GM19463 (cell line): Measurements from ENCODE around the gene MAML2.

Experiments used
- ATAC-seq: cut with Tn5 transposase; IDR thresholded peaks from one replicate; pipeline ENCODE4 v1.9.1; 2021; ENCODE audit warnings: mild to moderate bottlenecking, moderate library complexity; ENCODE audit not compliant: unreplicated experiment

MAML2 gene

DNA sequence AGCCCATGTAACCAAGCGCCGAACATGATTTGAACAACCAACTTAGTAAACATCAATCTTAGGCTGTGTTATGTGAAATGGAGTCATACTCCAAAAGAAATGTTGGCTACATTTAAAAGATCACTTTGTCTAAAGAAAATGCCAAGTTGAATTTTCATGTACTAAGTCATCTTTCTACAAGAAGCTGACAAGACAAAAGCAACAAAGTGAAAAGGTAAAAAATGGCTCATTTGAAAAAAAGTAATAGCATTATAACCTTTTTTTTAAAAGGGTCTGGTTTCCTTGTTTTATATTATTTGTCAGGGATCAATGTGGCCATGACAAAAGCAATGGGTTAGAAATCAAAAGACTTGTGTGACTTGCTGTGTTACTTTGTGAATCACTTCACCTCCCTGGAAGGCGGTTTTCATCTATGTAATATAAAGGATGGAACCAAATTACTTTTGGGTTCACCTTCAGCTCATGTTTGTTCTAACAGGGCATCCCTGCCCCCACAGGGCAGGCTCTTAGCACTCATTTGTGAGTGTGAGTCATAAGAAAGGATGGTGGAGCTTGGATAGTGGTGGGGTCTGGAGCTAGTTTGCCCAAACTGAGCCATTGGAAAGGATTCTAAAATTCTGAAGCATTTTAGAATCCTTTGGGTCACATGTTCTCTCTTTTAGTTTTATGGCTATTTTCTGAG is 287.1 kb downstream of the MAML2 start:
- no peak for ATAC-seq

GRCh38 chr11:96054870-96055705 is 287.9 kb downstream of the MAML2 start:
- no peak for ATAC-seq

GRCh38 chr11:96052921-96053651 is 289.9 kb downstream of the MAML2 start:
- peak; percentile 26 for ATAC-seq

DNA sequence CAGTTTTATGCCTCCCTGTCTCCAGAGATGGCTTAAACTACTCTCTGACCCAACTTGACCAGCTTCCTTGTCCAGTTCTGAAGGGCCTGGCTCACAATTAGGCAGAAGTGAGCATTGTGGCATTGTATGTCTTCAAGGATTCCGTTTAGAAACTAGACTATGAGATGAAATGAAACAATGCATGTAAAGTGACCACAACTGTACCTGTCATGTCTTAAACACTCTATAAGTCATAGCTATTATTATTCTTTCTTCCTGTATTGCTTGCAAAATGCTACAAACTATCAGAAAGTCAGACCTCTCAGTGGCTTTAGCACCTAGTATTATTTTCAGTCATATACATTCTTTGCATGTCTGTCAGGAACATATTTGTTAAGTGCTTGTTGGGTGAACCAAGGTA is 291.2 kb downstream of the MAML2 start:
- peak; percentile 83 for ATAC-seq

DNA sequence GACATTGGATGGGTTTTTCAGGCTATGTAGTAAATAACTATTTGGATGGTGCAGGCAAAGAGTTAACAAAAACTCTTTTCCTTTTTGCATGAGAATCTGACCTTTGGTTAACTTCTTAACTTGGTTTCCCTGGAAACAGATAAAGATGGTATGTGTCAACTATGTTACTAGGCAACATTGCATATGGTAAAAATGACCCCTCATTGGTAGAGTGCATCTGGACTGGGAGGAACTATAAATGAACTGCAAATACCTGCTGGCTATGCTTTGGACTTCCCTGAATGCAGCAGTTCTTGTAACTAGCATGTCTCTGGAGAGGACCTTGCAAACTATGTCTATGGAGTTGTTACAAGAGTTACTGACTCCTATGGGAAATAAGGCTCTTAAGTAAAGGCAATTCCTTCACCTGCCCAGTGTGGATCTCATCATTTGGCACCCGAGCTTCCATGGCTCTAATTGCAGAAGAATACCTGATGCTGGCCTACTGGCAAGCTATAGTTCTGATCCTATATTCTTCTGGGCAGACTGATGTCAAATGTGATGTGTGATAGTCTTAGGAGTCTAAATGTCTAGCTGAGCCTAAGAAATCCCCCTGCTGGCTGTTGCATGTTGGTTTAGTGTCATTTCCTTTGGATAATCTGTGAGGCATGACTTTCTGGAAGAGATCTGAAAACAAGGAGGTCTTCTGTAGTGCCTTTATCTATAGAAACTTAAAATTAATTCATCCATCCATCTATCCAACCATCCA is 292.4 kb downstream of the MAML2 start:
- ATAC-seq: no peak

GRCh38 chr11:96049426-96049825 is 293.6 kb downstream of the MAML2 start:
- no peak for ATAC-seq

GRCh38 chr11:96045622-96046456 is 297.2 kb downstream of the MAML2 start:
- no peak for ATAC-seq

DNA sequence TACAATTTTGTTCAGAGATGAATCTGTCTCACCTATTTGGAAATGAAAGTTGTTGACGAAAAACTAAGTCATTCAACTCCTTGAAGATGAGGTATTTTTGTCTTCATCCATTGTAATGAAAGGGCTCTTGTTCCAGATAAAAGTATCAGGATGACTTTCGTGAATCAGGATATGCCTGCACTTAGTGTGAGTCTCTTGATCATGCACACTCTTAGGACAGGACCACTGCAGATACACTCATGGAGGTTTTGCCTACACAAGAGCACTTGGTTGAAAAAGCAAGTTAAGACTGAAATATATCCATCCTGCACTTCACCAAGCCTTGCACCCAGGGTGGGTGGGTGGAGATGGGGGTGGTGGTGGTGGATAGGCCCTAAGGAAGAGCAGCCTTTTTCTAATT is 298.2 kb downstream of the MAML2 start:
- ATAC-seq: no peak

GRCh38 chr11:96044311-96044710 is 298.7 kb downstream of the MAML2 start:
- no peak for ATAC-seq

GRCh38 chr11:96043291-96043690 is 299.7 kb downstream of the MAML2 start:
- no peak for ATAC-seq

DNA sequence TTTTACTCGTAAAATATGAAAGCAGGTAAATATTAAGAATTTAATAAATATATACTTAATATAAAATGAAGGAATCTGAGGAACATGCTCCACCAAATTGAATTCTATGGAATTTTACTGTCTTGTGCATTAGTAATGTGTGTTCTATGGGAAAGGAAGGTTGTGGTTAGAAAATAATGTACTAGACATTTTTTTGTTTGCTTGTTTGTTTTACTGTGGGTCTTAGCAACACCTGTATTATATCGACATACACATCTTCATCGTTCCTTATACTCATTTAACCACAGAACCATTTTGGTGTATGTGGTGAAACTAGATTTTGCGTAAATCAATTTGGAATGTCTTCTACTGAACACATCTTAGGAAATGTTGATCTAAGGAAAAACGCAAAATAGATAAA is 304.9 kb downstream of the MAML2 start:
- no peak for ATAC-seq

DNA sequence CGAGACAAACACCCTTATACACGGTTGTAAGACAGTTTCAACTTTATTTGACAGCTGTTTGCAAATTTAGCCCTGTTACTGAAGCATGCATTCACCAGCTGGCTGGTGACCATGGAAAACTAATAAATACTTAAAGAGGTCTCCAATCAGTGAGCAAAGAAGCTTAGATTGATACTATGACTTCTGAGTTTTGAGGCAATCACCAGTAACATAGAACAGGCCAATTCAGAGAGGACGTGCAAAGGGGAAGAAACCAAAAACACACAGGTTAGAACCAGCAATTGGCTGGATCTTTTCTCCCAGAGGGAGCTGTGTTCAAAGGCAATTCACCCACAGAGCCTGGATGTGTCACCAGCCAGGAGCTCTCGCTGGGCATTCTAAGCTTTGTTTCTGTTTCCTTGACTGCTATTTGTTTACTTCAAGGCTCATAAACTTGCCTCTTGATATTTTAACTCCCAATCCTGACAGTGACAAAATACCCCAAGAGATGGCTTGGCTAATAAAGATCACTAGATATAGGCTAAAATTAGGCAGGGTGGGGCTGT is 305.5 kb downstream of the MAML2 start:
- peak; percentile 60 for ATAC-seq

- no peak for ATAC-seq
Measured at GRCh38 chr11:96036863-96037262, 306.1 kb downstream of the MAML2 start.

DNA sequence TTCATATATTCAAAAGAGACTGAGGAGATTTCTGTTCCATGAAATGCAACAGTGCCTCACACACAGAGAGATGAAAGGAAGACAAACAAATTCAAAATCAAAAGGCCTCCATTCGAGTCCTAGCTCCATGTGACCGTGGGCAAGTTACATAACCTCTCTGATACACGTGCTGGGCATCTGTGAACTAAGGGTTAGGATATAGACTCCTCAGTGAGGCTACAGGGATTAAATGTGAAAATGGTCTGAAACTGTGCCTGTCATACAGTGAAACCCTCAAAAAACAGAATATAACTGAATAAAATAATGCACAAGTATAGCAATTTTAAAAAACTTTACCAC is 307.3 kb downstream of the MAML2 start:
- ATAC-seq: no peak

GRCh38 chr11:96035031-96035739 is 307.8 kb downstream of the MAML2 start:
- no peak for ATAC-seq

DNA sequence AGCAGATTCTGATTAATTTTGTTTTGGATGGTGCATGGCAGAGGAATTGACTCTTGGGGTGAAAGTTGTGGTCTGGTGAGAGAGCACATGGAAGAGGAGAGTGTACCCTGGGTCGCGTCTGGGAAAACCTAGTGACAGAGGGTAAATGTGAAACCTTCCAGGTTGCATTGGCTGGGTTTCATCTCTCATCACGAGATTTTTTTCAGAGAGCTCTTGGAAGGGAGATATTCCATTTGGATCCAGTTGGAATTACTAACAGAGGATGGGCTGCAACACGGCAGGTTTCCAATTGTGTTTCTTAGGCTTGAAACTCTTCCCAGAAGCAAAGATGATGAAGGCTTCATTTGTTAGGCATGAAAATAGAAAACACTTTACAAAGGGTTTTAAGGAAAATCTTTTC is 309.4 kb downstream of the MAML2 start:
- ATAC-seq: no peak

GRCh38 chr11:96033095-96033494 is 309.9 kb downstream of the MAML2 start:
- ATAC-seq: no peak

GRCh38 chr11:96028746-96029145 is 314.2 kb downstream of the MAML2 start:
- no peak for ATAC-seq

GRCh38 chr11:96027021-96027420 is 316.0 kb downstream of the MAML2 start:
- no peak for ATAC-seq
